Endothelial cell of umbilical vein (primary cell): ENCODE data around the gene LMO7. TPM values are rescaled to one million over a fixed set of nuclear protein-coding genes. Genes with fewer than 3 reads are reported as not detected.

ENCODE experiments used
- BruUV-seq: library from RNA; stranded (reverse); fragments of 400-500 nt; replicated peaks from 2 replicates; lab custom pipeline; 2021; lab: Mats Ljungman, UMichigan
- CTCF ChIA-PET: fragments of 300-600, 350-600 bp; sonication (Branson Sonifier 250); formaldehyde crosslinking; loops from one replicate; lab custom pipeline; 2021; ENCODE audit warnings: antibody characterized with exemption, inconsistent platforms; lab: Charles Lee
- POLR2A ChIA-PET: fragments of 300-600, 350-600 bp; sonication (Branson Sonifier 250); formaldehyde crosslinking; loops from one replicate; lab custom pipeline; 2021; ENCODE audit warnings: antibody characterized with exemption, inconsistent platforms; lab: Charles Lee
- DNase-seq: peaks from one replicate; pipeline ENCODE4 v3.0.0-alpha.2; 2011; ENCODE audit warnings: low read depth, low spot score
- FAIRE-seq: peaks from 2 replicates; lab custom pipeline; 2011; peaks lifted over from hg19 to GRCh38; lab: Jason Lieb, UNC
- H2AFZ ChIP-seq: 2 replicates; pipeline ENCODE4 v1.6.0; 2012; ENCODE audit warnings: low read depth, low read length, control low read depth, inconsistent platforms
- H3K27ac ChIP-seq: 2 replicates; pipeline ENCODE4 v1.5.1; 2011; ENCODE audit warnings: low read depth, mild to moderate bottlenecking, control low read depth, low read length, moderate library complexity; ENCODE audit not compliant: insufficient read depth
- H3K27me3 ChIP-seq, 2 experiments: 2 replicates each; pipeline versions ENCODE4 v1.6.0 to v1.6.1; 2011; ENCODE audit warnings: low read length in 2 of 2, mixed read lengths in 1 of 2; ENCODE audit not compliant: control insufficient read depth in 2 of 2, insufficient read depth in 2 of 2
- H3K36me3 ChIP-seq, 2 experiments: 2 replicates in 1 of 2; 3 replicates in 1 of 2; pipeline ENCODE4 v1.5.1; 2011; ENCODE audit warnings: low read length in 2 of 2, mild to moderate bottlenecking in 1 of 2, moderate library complexity in 1 of 2; ENCODE audit not compliant: control insufficient read depth in 2 of 2, insufficient read depth in 2 of 2; ENCODE audit errors: extremely low read depth in 1 of 2
- H3K4me1 ChIP-seq: 3 replicates; pipeline ENCODE4 v1.5.1; 2011; ENCODE audit warnings: mild to moderate bottlenecking, low read length; ENCODE audit not compliant: control insufficient read depth, insufficient read depth; ENCODE audit errors: extremely low read depth
- H3K4me2 ChIP-seq: 2 replicates; pipeline ENCODE4 v1.6.1; 2011; ENCODE audit warnings: low read length, control low read depth, mixed read lengths; ENCODE audit not compliant: insufficient read depth
- H3K4me3 ChIP-seq, 3 experiments: fragments of 200-600 bp in 1 of 3; sonication (generic), shearing (Covaris generic) in 1 of 3; replicated peaks in 1 of 3; 2 replicates each; pipeline ENCODE4 v1.5.1; 2011 to 2016; ENCODE audit warnings: control low read depth in 3 of 3, low read length in 3 of 3, mild to moderate bottlenecking in 2 of 3, inconsistent platforms in 1 of 3, low read depth in 1 of 3, moderate library complexity in 1 of 3; ENCODE audit not compliant: insufficient read depth in 1 of 3
- H3K79me2 ChIP-seq: 2 replicates; pipeline ENCODE4 v1.6.0; 2012; ENCODE audit warnings: low read length, inconsistent platforms; ENCODE audit not compliant: control insufficient read depth, insufficient read depth
- H3K9ac ChIP-seq: replicated peaks from 2 replicates; pipeline ENCODE3; 2011; ENCODE audit warnings: low read length, control low read depth; ENCODE audit not compliant: insufficient read depth; ENCODE audit errors: extremely low read depth
- H3K9me1 ChIP-seq: replicated peaks from 3 replicates; pipeline ENCODE4 v1.6.0; 2011; ENCODE audit warnings: mild to moderate bottlenecking, low read length; ENCODE audit not compliant: control insufficient read depth, insufficient read depth; ENCODE audit errors: extremely low read depth
- H3K9me3 ChIP-seq: replicated peaks from 2 replicates; pipeline ENCODE4 v1.5.1; 2012; ENCODE audit warnings: low read length, inconsistent platforms; ENCODE audit not compliant: control insufficient read depth, insufficient read depth
- H4K20me1 ChIP-seq: replicated peaks from 2 replicates; pipeline ENCODE3; 2011; ENCODE audit warnings: mild to moderate bottlenecking, low read length; ENCODE audit not compliant: control insufficient read depth, insufficient read depth; ENCODE audit errors: extremely low read depth
- EZH2 ChIP-seq: IDR thresholded peaks from 2 replicates; pipeline ENCODE4 v1.6.1; 2012; ENCODE audit warnings: borderline replicate concordance, low read depth, mild to moderate bottlenecking, moderate library complexity, low read length, inconsistent platforms; ENCODE audit not compliant: severe bottlenecking
- GATA2 ChIP-seq: IDR thresholded peaks from 2 replicates; pipeline ENCODE4 v1.7.0; 2011; ENCODE audit warnings: low read depth, mild to moderate bottlenecking, moderate library complexity, mixed read lengths, low read length; ENCODE audit not compliant: insufficient read length, insufficient read depth
- JUN ChIP-seq: IDR thresholded peaks from 2 replicates; pipeline ENCODE4 v1.6.1; 2011; ENCODE audit warnings: borderline replicate concordance, low read depth; ENCODE audit not compliant: insufficient read length, insufficient read depth
- MYC ChIP-seq: IDR thresholded peaks from one replicate; pipeline ENCODE4 v1.6.1; 2011; ENCODE audit warnings: mild to moderate bottlenecking, low read depth, low read length
- POLR2A ChIP-seq: IDR thresholded peaks from 2 replicates; pipeline ENCODE4 v1.6.1; 2012; ENCODE audit warnings: low read depth, mild to moderate bottlenecking, control low read depth, low read length
- dilution Hi-C: fragments of 300-500 bp; cut with MboI; formaldehyde crosslinking; loops from one replicate; pipeline ENCODE4 v1.15.0; 2019; ENCODE audit warnings: low sequenced_read_pairs; ENCODE audit not compliant: extremely low pct_ligation_motif_present
- intact Hi-C: fragments of 100-400 bp; cut with micrococcal nuclease; formaldehyde crosslinking; loops from one replicate; pipeline ENCODE4 v1.10.0; 2022
- polyA plus RNA-seq, 4 experiments: library from polyadenylated mRNA; depleted of rRNA in 3 of 4; stranded (reverse) in 3 of 4; unstranded in 1 of 4; fragments of >200 nt; gene quantifications; 2 replicates each; pipeline versions ENCODE4 v1.2.1 to v1.2.3, GENCODE V29; 2011 to 2012; ENCODE audit warnings: missing spikeins in 1 of 4
- total RNA-seq: library from RNA; stranded (reverse); gene quantifications from 2 replicates; pipeline ENCODE4 v1.2.3, GENCODE V29; 2021
- TF ChIP-seq, protein P1 (sequence below): IDR thresholded peaks from 2 replicates; pipeline ENCODE4 v1.6.1; 2011; ENCODE audit not compliant: insufficient read depth, insufficient read length

LMO7 gene
- total and polyA plus RNA-seq, 2 donors (not counting 3 experiments of a cell fraction or from before 2014, with no cell fraction given) = 10.5 to 21.1 TPM

DNA sequence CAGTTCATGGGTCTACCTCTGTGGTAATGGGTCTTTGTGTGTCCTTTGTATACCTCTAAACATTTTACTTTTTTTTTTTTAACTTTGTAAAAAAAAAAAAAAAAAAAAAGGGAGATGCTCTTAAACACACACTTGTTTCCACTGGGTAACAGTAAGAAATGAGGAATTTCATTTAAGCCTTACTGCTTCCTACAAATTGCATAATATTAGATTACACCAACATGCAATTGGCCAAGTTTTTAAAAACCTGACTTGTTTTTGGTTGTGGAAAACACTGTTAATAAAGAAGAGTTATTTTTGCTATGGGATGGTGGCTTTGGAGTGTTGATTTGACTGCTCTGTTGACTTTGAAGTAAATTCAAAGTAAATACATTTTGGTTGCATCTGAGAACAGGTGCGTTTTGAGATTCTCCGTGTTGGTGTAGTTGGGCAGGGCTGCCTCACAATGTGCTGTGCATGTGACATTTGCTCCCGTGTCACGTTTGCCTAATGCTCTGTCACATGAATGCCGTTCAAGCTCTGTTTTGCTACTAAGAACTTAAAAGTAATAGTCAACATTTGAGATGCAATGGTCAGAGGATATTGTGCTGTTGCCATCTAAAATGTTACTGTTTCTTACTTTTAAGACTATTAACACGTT lies 202.4 kb downstream of the LMO7 start:
- no peaks in the 10 kb centered on the region for H3K9me1 ChIP-seq
- FAIRE-seq (no peak), DNase-seq (no peak)
- CTCF ChIA-PET = interaction anchor here (2.4 kb wide), 1 partner anchor 142 kb away, joined by 8 read pairs; no protein-coding TSS in a partner anchor
- H3K27me3 ChIP-seq = no peaks in the 10 kb centered on the region
- no TSS peak for BruUV-seq
- H3K4me3 ChIP-seq = no peak overlapping the region
- H3K36me3 ChIP-seq = peaks cover 0 to 4% of the 10 kb centered on the region in 2 experiments
- no peaks in the 10 kb centered on the region for H4K20me1 ChIP-seq
- dilution Hi-C loops = no loop called here
- H3K4me1 ChIP-seq = no peaks in the 10 kb centered on the region
- no peak overlapping the region for H3K9ac ChIP-seq
- POLR2A ChIA-PET = no interaction called here
- H3K27ac ChIP-seq = no peak overlapping the region
- TF ChIP-seq GATA2 = no peak
- TF ChIP-seq, protein P1, sequence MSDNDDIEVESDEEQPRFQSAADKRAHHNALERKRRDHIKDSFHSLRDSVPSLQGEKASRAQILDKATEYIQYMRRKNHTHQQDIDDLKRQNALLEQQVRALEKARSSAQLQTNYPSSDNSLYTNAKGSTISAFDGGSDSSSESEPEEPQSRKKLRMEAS = no peak
- no peak for TF ChIP-seq JUN
- intact Hi-C loops = no loop called here
- no peak overlapping the region for H2AFZ ChIP-seq
- no peaks in the 10 kb centered on the region for H3K9me3 ChIP-seq
- no peak overlapping the region for H3K4me2 ChIP-seq
- H3K79me2 ChIP-seq = no peaks in the 10 kb centered on the region

GRCh38 chr13:75839406-75839805 lies 203.3 kb downstream of the LMO7 start:
- intact Hi-C loops = no loop called here
- H3K27me3 ChIP-seq = no peaks in the 10 kb centered on the region
- FAIRE-seq (no peak), DNase-seq (no peak)
- peaks cover 0 to 4% of the 10 kb centered on the region in 2 experiments for H3K36me3 ChIP-seq
- no peaks in the 10 kb centered on the region for H4K20me1 ChIP-seq
- no peak overlapping the region for H3K4me3 ChIP-seq
- H3K9ac ChIP-seq = no peak overlapping the region
- dilution Hi-C loops = no loop called here
- TF ChIP-seq JUN = no peak
- TF ChIP-seq GATA2 = no peak
- no peak for TF ChIP-seq EZH2
- TF ChIP-seq POLR2A = no peak
- no peak for TF ChIP-seq MYC
- no peak overlapping the region for H3K4me2 ChIP-seq
- POLR2A ChIA-PET = no interaction called here
- H3K4me1 ChIP-seq = no peaks in the 10 kb centered on the region
- H3K27ac ChIP-seq = no peak overlapping the region
- H3K9me1 ChIP-seq = no peaks in the 10 kb centered on the region
- no TSS peak for BruUV-seq
- no peaks in the 10 kb centered on the region for H3K9me3 ChIP-seq
- CTCF ChIA-PET = interaction anchor here (5.1 kb wide), 1 partner anchor 144 kb away, joined by 25 read pairs; no protein-coding TSS in a partner anchor
- no peaks in the 10 kb centered on the region for H3K79me2 ChIP-seq
- no peak overlapping the region for H2AFZ ChIP-seq
